Fibroblast of peridontal ligament (primary cell): ENCODE data around the gene LRRIQ3.
A peak's percentile ranks its signal among the peaks of the same experiment; 100 is the strongest.

Experiments
- DNase-seq: peaks from one replicate; pipeline ENCODE4 v3.0.0-alpha.2; 2010; ENCODE audit errors: extremely low read depth

Gene LRRIQ3

DNA sequence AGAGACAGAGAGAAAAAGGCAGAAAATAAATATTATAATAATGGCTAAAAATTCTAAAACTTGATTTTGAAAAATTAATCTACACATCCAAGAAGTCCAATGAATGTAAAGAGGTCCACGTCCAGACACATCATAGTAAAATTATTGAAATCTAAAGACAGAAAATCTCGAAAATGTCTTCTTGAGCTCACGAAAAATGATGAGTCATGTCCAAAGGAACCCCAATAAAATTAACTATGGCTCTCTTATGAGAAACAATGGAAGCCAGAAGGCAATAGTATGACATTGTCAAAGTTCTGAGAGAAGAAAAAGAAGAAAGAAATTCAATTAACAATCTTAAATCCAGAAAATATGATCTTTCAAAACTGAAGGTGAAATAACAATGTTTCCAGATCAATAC is 84.6 kb downstream of the LRRIQ3 start:
- no peak for DNase-seq

- no peak for DNase-seq
These were observed 90.6 kb downstream of the LRRIQ3 start for GRCh38 chr1:74107394-74107793.

GRCh38 chr1:74091371-74091770 is 106.6 kb downstream of the LRRIQ3 start:
- no peak for DNase-seq

DNA sequence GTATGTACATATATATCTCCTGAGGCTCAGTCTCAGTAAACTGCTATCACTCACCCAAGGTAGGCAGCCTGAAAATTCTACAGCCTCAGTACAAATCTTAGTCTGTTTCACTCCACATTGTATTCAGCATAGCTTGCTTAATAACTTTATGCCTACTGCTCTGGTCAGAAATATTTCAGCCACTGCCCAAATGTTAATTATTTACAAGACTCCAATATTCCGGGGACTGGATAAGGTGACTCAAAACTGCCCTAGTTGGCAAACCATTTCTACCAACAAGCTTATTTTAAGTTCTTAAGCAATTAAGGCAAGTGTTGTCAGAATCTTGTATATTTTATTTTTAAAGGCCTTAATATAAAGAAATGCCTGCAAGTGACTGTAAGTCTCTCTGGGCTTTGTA is 114.8 kb downstream of the LRRIQ3 start:
- DNase-seq, result no peak

DNA sequence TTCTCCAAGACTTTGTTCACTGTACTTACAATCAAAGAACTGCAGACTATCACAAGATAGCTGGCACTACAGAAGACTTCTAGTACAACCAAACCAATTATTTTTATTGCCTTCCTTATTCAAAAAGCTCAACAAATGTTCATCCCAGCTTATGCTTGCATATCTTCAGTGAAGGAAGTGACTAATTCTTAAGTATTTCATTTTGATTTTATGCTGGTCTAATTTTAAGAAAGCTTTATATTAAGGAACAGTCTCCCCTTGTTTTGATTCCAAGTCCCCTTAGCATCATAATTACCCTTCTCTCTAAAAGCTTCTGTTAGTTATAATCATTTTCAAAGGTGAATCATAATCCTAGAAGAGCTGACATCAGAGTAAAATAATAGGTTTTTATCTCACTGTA is 132.9 kb downstream of the LRRIQ3 start:
- no peak for DNase-seq

GRCh38 chr1:74057719-74058118 is 140.3 kb downstream of the LRRIQ3 start:
- DNase-seq, result no peak

GRCh38 chr1:74053407-74053806 is 144.6 kb downstream of the LRRIQ3 start:
- DNase-seq, result no peak

- no peak for DNase-seq
These were observed 147.6 kb downstream of the LRRIQ3 start for GRCh38 chr1:74050386-74050785.

DNA sequence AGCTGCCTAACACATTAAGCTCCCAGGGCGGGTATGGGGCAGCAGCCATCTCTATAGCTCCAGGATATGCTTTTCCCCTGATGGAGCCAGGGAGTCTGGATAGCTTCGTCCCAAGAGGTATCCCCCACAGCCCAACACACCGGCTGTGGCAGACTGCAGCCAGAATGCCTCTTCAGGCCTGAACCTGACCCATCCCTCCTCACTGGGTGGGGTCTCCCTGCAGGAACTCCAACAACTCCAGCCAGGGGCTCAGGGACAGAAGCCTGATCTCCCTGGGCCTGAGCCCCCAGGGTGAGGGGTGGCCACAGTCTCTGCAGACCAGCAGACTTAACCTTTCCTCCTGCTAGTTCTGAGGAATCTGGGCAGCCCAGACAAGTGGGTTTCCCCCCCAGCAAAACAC is 159.9 kb downstream of the LRRIQ3 start:
- DNase-seq, result no peak

DNA sequence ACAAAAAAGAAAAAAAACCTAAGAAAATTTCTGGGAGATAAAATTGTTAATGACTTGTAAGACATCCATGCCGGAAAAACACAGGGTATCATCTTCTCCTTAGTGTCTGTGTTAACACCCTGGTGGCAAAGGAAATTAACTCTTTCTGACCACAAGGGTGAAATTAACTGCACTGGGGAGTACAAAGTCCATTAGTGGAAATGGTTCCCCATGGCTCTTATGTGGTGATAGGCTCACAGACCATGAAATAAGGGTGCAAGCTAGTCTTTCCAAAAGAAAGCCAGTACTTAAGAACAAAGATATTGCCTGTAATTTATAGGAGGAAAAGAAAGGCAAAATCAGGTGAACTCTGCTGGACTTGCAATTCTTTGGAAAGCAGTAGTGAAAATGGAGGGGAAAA is 185.4 kb downstream of the LRRIQ3 start:
- DNase-seq, result no peak

GRCh38 chr1:74011736-74012135 is 186.2 kb downstream of the LRRIQ3 start:
- DNase-seq, result no peak

- DNase-seq, result no peak
These were observed 187.8 kb downstream of the LRRIQ3 start for GRCh38 chr1:74010206-74010605.

- no peak for DNase-seq
These were observed 192.4 kb downstream of the LRRIQ3 start for GRCh38 chr1:74005533-74005932.

GRCh38 chr1:74003806-74004205 is 194.2 kb downstream of the LRRIQ3 start:
- no peak for DNase-seq

- peak; percentile 69 for DNase-seq
These were observed 199.5 kb downstream of the LRRIQ3 start for GRCh38 chr1:73998348-73998959.

DNA sequence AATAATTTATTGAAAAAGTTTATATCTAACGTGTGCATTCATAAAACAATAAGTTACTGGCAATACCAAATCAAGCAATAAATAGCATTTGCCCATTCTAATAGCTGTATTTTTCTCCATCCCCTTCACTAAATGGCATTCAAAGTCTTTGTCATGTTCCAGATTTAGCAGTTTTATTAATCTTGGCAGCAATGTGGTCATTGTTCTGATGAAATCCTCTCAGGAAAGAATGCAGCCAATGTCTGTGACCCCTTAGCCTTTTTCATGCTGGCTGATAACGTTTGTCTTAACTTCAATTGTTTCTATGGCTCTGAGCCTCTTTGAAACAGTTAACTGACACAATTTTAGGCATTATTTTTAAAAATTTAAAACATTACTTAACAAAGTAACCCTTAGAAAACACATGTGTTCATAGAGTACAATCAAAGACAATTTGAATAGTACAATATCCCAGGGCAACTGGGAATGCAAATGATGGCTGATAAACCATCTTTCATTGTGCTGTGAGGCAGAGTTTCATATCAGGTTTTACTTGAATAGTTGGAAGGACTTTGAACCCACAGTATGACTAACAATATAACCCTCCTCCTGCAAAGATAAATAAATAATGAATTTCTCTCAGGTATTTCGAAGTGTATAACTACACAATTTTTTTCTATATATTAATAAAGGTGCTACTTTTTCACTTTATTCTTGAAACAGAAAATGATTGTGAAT is 217.5 kb downstream of the LRRIQ3 start:
- no peak for DNase-seq

GRCh38 chr1:73979684-73980083 is 218.3 kb downstream of the LRRIQ3 start:
- DNase-seq, result no peak

- DNase-seq, result no peak
These were observed 219.0 kb downstream of the LRRIQ3 start for GRCh38 chr1:73978964-73979363.
